Activated T-cell treated with anti-CD3 and anti-CD28 coated beads, Interleukin-2, amount 50 U/mL, for 24 hours (primary cell): ENCODE data around the gene ZFHX3.

Experiments used
- DNase-seq: peaks from one replicate; pipeline ENCODE4 v3.0.0-alpha.2; 2020
- H3K27ac Mint-ChIP-seq: 2 replicates; pipeline ENCODE4 v1.8.0; 2020; ENCODE audit warnings: mild to moderate bottlenecking, mixed read lengths
- H3K27me3 Mint-ChIP-seq: 2 replicates; pipeline ENCODE4 v1.8.0; 2020; ENCODE audit warnings: mixed read lengths
- H3K36me3 Mint-ChIP-seq: 2 replicates; pipeline ENCODE4 v1.8.0; 2020; ENCODE audit warnings: low read depth, mixed read lengths
- H3K4me1 Mint-ChIP-seq: 2 replicates; pipeline ENCODE4 v1.8.0; 2020; ENCODE audit warnings: low read depth, mixed read lengths
- H3K4me3 Mint-ChIP-seq: 2 replicates; pipeline ENCODE4 v1.8.0; 2020; ENCODE audit warnings: mild to moderate bottlenecking, moderate library complexity, mixed read lengths
- H3K9me3 Mint-ChIP-seq: 2 replicates; pipeline ENCODE4 v1.8.0; 2020; ENCODE audit warnings: mixed read lengths

Gene ZFHX3

GRCh38 chr16:72967941-72968340 lies 80.0 kb downstream of the ZFHX3 start:
- Mint-ChIP-seq H3K4me1 (no peaks in the 10 kb centered on the region), H3K4me3 (no peak overlapping the region), H3K27ac (no peak overlapping the region), H3K9me3 (no peaks in the 10 kb centered on the region), H3K27me3 (no peaks in the 10 kb centered on the region), H3K36me3 (no peaks in the 10 kb centered on the region)
- no peak for DNase-seq

- H3K27ac Mint-ChIP-seq, result no peak overlapping the region
- DNase-seq, result no peak
- H3K9me3 Mint-ChIP-seq, result no peaks in the 10 kb centered on the region
- no peaks in the 10 kb centered on the region for H3K4me1 Mint-ChIP-seq
- no peak overlapping the region for H3K4me3 Mint-ChIP-seq
- H3K27me3 Mint-ChIP-seq, result no peaks in the 10 kb centered on the region
- H3K36me3 Mint-ChIP-seq, result no peaks in the 10 kb centered on the region
These were observed 84.2 kb downstream of the ZFHX3 start for GRCh38 chr16:72963533-72964315.

- Mint-ChIP-seq H3K4me1 (no peaks in the 10 kb centered on the region), H3K27ac (no peak overlapping the region)
These were observed 85.6 kb downstream of the ZFHX3 start for GRCh38 chr16:72962347-72962746.

GRCh38 chr16:72961863-72962262 lies 86.1 kb downstream of the ZFHX3 start:
- Mint-ChIP-seq H3K4me3 (no peak overlapping the region), H3K27me3 (no peaks in the 10 kb centered on the region), H3K4me1 (no peaks in the 10 kb centered on the region), H3K9me3 (no peaks in the 10 kb centered on the region), H3K27ac (no peak overlapping the region), H3K36me3 (no peaks in the 10 kb centered on the region)
- no peak for DNase-seq

More at GRCh38 chr16:72962347-72962746, 85.6 kb downstream of the ZFHX3 start:
- H3K36me3 Mint-ChIP-seq, result no peaks in the 10 kb centered on the region
- H3K27me3 Mint-ChIP-seq, result no peaks in the 10 kb centered on the region
- H3K4me3 Mint-ChIP-seq, result no peak overlapping the region
- H3K9me3 Mint-ChIP-seq, result no peaks in the 10 kb centered on the region
- DNase-seq, result no peak

DNA sequence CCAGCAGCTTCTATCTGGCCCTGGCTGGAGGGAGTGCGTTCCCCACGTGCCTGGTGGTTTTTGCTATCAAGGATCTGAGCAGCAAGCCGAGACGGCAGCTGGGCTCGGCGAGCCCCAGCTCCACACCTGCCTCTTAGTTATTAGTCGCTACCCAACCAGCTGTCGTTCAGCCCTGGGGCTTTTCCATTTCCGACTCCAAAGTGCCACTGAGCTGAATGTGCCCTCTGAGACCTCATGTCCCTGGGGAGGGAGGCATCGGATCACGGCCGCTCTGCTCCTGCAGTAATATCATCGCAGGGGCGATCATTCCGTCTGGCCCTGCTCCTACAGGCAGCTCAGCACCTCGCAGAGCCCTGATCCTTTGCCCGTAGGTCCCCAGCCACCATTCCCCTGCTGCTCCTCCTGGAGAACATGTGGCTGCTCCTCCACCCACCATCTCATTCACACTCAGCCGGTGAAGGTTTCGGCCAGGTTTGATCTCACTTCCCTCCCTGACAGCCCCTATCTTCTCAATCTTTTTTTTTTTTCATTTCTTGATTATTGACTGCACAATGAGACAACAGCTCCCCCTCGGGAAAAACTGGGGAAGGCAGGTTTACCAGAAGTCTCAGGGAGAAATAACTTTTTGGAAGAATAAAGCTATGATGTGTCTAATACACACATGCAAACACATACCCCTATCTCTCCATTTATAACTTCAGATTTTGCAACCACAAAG lies 86.7 kb downstream of the ZFHX3 start:
- Mint-ChIP-seq H3K4me1 (no peaks in the 10 kb centered on the region), H3K4me3 (no peak overlapping the region), H3K27me3 (no peaks in the 10 kb centered on the region), H3K27ac (no peak overlapping the region), H3K36me3 (no peaks in the 10 kb centered on the region), H3K9me3 (no peaks in the 10 kb centered on the region)
- no peak for DNase-seq

DNA sequence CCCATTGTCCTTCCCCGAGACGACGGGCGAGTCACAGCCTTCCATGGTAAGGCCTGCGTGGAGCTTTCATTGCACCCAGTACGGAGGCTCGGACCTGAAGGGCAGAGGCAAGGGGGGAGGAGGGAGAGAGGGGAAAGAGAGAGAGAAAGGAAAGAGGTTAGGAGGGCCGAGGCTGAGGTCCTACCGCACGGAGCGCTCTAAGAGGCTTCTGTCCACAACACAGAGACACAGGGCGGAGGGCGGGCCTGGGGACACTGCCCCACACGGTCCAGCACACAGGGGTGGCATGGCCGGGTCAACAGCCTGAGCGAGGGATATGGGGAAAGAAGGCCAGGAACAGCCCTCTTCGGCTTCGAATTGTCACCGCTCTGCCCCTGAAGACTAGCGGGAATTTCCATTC lies 87.8 kb downstream of the ZFHX3 start:
- no peak overlapping the region for H3K4me3 Mint-ChIP-seq

DNA sequence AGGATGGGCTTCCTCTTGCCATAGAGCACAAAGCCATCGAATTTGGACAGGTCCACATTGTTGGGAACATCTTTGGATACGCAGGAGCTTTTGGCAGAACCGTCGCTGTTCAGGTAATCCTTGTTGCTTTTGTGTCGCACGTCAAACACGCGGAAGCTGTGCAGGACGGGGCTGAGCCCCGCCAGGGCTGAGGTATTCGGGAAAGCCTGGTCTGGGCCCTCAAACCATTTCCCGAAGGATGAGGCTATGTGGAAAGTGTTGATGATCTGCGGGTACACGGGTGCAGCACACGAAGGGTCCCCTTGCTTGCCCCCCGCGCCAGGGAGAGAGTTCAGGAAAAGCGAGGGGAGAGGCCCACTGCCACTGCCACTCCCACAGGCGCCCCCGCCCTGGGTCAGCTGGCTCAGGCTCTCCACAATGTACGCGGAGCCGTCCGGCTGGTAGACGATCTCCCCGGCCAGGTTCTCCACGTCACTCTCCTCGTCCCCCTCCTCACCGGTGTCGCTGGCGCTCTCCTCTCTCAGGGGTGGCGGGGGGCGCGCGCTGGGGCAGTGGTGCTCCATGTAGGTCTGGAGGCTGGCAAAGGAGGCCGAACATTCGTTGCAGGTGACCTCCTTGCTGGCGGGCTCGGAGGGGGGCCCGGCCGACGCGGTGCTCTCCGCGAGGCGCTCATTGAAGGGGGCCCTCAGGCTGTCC lies 88.5 kb downstream of the ZFHX3 start:
- Mint-ChIP-seq H3K27me3 (no peaks in the 10 kb centered on the region), H3K4me3 (no peak overlapping the region), H3K27ac (no peak overlapping the region), H3K4me1 (no peaks in the 10 kb centered on the region), H3K9me3 (no peaks in the 10 kb centered on the region), H3K36me3 (no peaks in the 10 kb centered on the region)
- no peak for DNase-seq

More for the DNA sequence above, 87.8 kb downstream of the ZFHX3 start:
- DNase-seq, result no peak
- no peaks in the 10 kb centered on the region for H3K9me3 Mint-ChIP-seq
- H3K27ac Mint-ChIP-seq, result no peak overlapping the region
- no peaks in the 10 kb centered on the region for H3K4me1 Mint-ChIP-seq
- H3K36me3 Mint-ChIP-seq, result no peaks in the 10 kb centered on the region
- H3K27me3 Mint-ChIP-seq, result no peaks in the 10 kb centered on the region

GRCh38 chr16:72958522-72959076 lies 89.3 kb downstream of the ZFHX3 start:
- no peaks in the 10 kb centered on the region for H3K36me3 Mint-ChIP-seq

DNA sequence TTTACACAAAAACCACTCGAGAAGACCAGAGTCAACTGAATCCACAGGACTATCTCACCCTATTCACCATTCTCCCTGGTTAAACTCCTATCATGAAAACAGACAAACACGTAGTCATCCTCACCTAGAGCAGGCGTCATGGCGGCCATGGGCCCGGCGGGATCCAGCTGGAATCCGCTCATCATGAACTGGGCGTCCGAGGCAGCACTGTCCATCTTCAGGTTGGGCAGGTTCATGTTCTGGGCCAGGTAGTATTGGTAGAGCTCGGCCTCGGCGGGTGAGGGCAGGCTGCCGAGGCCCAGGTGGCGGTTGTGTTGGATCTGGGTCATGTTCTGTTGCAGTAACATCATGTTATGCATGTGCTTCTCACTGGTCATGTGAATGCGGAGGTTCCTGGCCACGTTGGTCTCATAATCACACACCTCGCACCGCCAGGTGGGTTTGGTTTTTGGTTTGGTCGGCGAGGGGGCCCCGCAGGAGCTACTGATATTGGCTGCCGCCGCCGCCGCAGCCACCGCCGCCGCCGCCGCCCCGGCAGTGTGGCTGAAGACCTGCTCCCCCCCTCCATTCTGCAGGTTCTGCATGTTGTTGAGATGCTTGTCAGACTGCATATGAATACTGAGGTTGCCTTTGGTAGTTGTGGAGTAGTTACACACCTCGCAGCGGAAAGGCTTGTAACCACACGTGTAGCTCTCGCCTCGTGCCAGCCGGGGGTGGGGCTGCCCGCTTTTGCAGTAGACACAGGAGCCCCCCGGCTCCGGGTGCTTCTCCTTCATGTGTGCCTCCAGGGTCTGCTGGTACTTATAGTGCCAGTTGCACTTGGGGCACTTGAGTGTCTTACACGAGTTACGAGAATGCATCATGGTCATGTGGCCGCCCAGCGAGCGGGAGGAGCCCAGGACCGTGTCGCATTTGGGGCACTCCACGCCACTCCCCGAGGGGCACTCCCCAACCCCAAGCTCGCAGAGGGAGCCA lies 90.3 kb downstream of the ZFHX3 start:
- Mint-ChIP-seq H3K36me3 (no peaks in the 10 kb centered on the region), H3K9me3 (no peaks in the 10 kb centered on the region), H3K4me3 (no peak overlapping the region), H3K27ac (no peak overlapping the region), H3K27me3 (no peaks in the 10 kb centered on the region), H3K4me1 (no peaks in the 10 kb centered on the region)
- no peak for DNase-seq

More at GRCh38 chr16:72958522-72959076, 89.3 kb downstream of the ZFHX3 start:
- Mint-ChIP-seq H3K27me3 (no peaks in the 10 kb centered on the region), H3K4me1 (no peaks in the 10 kb centered on the region), H3K9me3 (no peaks in the 10 kb centered on the region), H3K27ac (no peak overlapping the region), H3K4me3 (no peak overlapping the region)
- DNase-seq, result no peak

- H3K4me3 Mint-ChIP-seq, result no peak overlapping the region
- no peaks in the 10 kb centered on the region for H3K4me1 Mint-ChIP-seq
- no peak overlapping the region for H3K27ac Mint-ChIP-seq
- H3K27me3 Mint-ChIP-seq, result no peaks in the 10 kb centered on the region
- DNase-seq, result no peak
- H3K36me3 Mint-ChIP-seq, result no peaks in the 10 kb centered on the region
- H3K9me3 Mint-ChIP-seq, result no peaks in the 10 kb centered on the region
These were observed 91.5 kb downstream of the ZFHX3 start for GRCh38 chr16:72956124-72957064.

DNA sequence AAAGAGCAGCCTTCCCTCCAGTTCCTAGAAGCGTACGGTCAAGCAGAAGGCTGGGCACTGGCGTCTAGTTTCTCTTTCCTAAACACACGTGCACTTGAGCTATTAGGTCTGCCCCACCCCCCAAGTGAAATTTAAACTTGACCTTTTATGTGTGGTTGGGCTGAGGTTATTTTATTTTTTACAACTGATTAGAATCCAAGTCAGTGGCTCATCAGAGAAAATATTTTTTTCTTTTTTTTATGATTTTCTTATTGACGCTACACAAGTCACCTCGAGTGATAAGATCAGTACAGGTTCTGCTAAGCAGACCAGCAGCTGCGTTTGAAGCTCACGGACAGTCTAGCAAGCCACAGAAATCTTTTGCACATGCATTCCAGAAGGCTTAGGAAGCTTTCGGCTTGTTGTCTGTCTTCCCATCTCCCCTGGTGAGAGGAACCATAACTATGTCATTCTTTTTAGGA lies 95.1 kb downstream of the ZFHX3 start:
- H3K4me3 Mint-ChIP-seq, result no peak overlapping the region
- H3K27ac Mint-ChIP-seq, result no peak overlapping the region
- no peaks in the 10 kb centered on the region for H3K4me1 Mint-ChIP-seq
- no peak for DNase-seq
- H3K27me3 Mint-ChIP-seq, result no peaks in the 10 kb centered on the region
- H3K36me3 Mint-ChIP-seq, result no peaks in the 10 kb centered on the region
- H3K9me3 Mint-ChIP-seq, result no peaks in the 10 kb centered on the region

- Mint-ChIP-seq H3K4me1 (no peaks in the 10 kb centered on the region), H3K27me3 (no peaks in the 10 kb centered on the region), H3K9me3 (no peaks in the 10 kb centered on the region), H3K27ac (no peak overlapping the region), H3K36me3 (no peaks in the 10 kb centered on the region), H3K4me3 (no peak overlapping the region)
- no peak for DNase-seq
These were observed 95.5 kb downstream of the ZFHX3 start for GRCh38 chr16:72952404-72952803.

GRCh38 chr16:72951916-72952315 lies 96.0 kb downstream of the ZFHX3 start:
- Mint-ChIP-seq H3K9me3 (no peaks in the 10 kb centered on the region), H3K4me3 (no peak overlapping the region), H3K27ac (no peak overlapping the region), H3K4me1 (no peaks in the 10 kb centered on the region), H3K36me3 (no peaks in the 10 kb centered on the region), H3K27me3 (no peaks in the 10 kb centered on the region)
- DNase-seq, result no peak
